Measurements from ENCODE around the gene NTN3.
"Not testable (repeated sequence)": the region's sequence is repeated elsewhere in the genome, so short reads cannot be mapped to it uniquely, and the experiment has no call there.

NTN3 gene

GRCh38 chr16:2477327-2477726, 6.2 kb downstream of the NTN3 start:
- Histone ChIP-seq H3K27ac (ENCODE audit: low read length) (no peak overlapping the region), H4K20me1 (ENCODE audit: insufficient read depth, low read length) (no peaks in the 10 kb centered on the region), H3K27me3 (replicated peaks; ENCODE audit: insufficient read depth, low read length) (peaks cover 11% of the 10 kb centered on the region), H3K79me2 (ENCODE audit: low read length) (peaks cover 26% of the 10 kb centered on the region), H3K9me2 (replicated peaks; ENCODE audit: insufficient read depth, low read length) (no peaks in the 10 kb centered on the region), H3F3A (ENCODE audit: insufficient read depth, low read length) (peaks cover 6% of the 10 kb centered on the region; the same call in 1 of the 2 replicates), H3K9me3 (replicated peaks; ENCODE audit: insufficient read depth, low read length) (no peaks in the 10 kb centered on the region), H3K9ac (ENCODE audit: low read length) (no peak overlapping the region), H2AFZ (ENCODE audit: low read length) (no peak overlapping the region), H3K4me2 (ENCODE audit: low read depth, low read length) (no peak overlapping the region), H3K4me3 (ENCODE audit: low read length) (no peak overlapping the region), H3K36me3 (replicated peaks; ENCODE audit: insufficient read depth, low read length) (no peaks in the 10 kb centered on the region), H3K4me1 (ENCODE audit: low read length) (no peaks in the 10 kb centered on the region)
- no peak for TF ChIP-seq EZH2 (optimal IDR thresholded peaks at IDR 0.05; ENCODE audit: low read depth, low read length)
- no peak for TF ChIP-seq EZH2phosphoT487 (IDR thresholded peaks at IDR 0.05; ENCODE audit: low read length)
- no peak for TF ChIP-seq CTCF (IDR thresholded peaks at IDR 0.05; ENCODE audit: low read length)
- no peak for DNase-seq

GRCh38 chr16:2478279-2478678, 7.2 kb downstream of the NTN3 start:
- Histone ChIP-seq H3K4me3 (ENCODE audit: low read length) (no peak overlapping the region), H3K9me3 (replicated peaks; ENCODE audit: insufficient read depth, low read length) (no peaks in the 10 kb centered on the region), H3F3A (ENCODE audit: insufficient read depth, low read length) (peaks cover 6% of the 10 kb centered on the region; the same call in 1 of the 2 replicates), H4K20me1 (ENCODE audit: insufficient read depth, low read length) (no peaks in the 10 kb centered on the region), H3K4me1 (ENCODE audit: low read length) (no peaks in the 10 kb centered on the region), H3K9ac (ENCODE audit: low read length) (no peak overlapping the region), H3K27me3 (replicated peaks; ENCODE audit: insufficient read depth, low read length) (peaks cover 2% of the 10 kb centered on the region; the same call in 1 of the 2 replicates), H3K36me3 (replicated peaks; ENCODE audit: insufficient read depth, low read length) (no peaks in the 10 kb centered on the region), H2AFZ (ENCODE audit: low read length) (no peak overlapping the region), H3K79me2 (ENCODE audit: low read length) (peaks cover 26% of the 10 kb centered on the region), H3K9me2 (replicated peaks; ENCODE audit: insufficient read depth, low read length) (no peaks in the 10 kb centered on the region), H3K27ac (ENCODE audit: low read length) (no peak overlapping the region), H3K4me2 (ENCODE audit: low read depth, low read length) (no peak overlapping the region)
- no peak for DNase-seq
- TF ChIP-seq EZH2phosphoT487 (IDR thresholded peaks at IDR 0.05; ENCODE audit: low read length) (no peak), CTCF (IDR thresholded peaks at IDR 0.05; ENCODE audit: low read length) (no peak), EZH2 (optimal IDR thresholded peaks at IDR 0.05; ENCODE audit: low read depth, low read length) (no peak)

- H3K9me2 ChIP-seq (replicated peaks; ENCODE audit: insufficient read depth, low read length); H4K20me1 ChIP-seq (ENCODE audit: insufficient read depth, low read length); H3K27ac ChIP-seq (ENCODE audit: low read length); H3K4me1 ChIP-seq (ENCODE audit: low read length); H3K9me3 ChIP-seq (replicated peaks; ENCODE audit: insufficient read depth, low read length); H2AFZ ChIP-seq (ENCODE audit: low read length); H3K36me3 ChIP-seq (replicated peaks; ENCODE audit: insufficient read depth, low read length); H3F3A ChIP-seq (ENCODE audit: insufficient read depth, low read length); H3K27me3 ChIP-seq (replicated peaks; ENCODE audit: insufficient read depth, low read length); DNase-seq; H3K9ac ChIP-seq (ENCODE audit: low read length); H3K4me3 ChIP-seq (ENCODE audit: low read length); H3K4me2 ChIP-seq (ENCODE audit: low read depth, low read length): not testable (repeated sequence)
- peaks cover 26% of the 10 kb centered on the region for H3K79me2 ChIP-seq (ENCODE audit: low read length)
Observed at GRCh38 chr16:2479996-2480395, 8.9 kb downstream of the NTN3 start.

GRCh38 chr16:2480948-2481347, 9.9 kb downstream of the NTN3 start:
- Histone ChIP-seq H2AFZ (ENCODE audit: low read length) (no peak overlapping the region), H3K9me2 (replicated peaks; ENCODE audit: insufficient read depth, low read length) (no peaks in the 10 kb centered on the region), H3K79me2 (ENCODE audit: low read length) (peaks cover 22% of the 10 kb centered on the region), H3K4me3 (ENCODE audit: low read length) (no peak overlapping the region), H3K4me2 (ENCODE audit: low read depth, low read length) (no peak overlapping the region), H3K27ac (ENCODE audit: low read length) (no peak overlapping the region), H3F3A (ENCODE audit: insufficient read depth, low read length) (peaks cover 4% of the 10 kb centered on the region; the same call in 1 of the 2 replicates), H3K4me1 (ENCODE audit: low read length) (no peaks in the 10 kb centered on the region), H3K9me3 (replicated peaks; ENCODE audit: insufficient read depth, low read length) (no peaks in the 10 kb centered on the region), H3K27me3 (replicated peaks; ENCODE audit: insufficient read depth, low read length) (no peaks in the 10 kb centered on the region), H3K9ac (ENCODE audit: low read length) (no peak overlapping the region), H3K36me3 (replicated peaks; ENCODE audit: insufficient read depth, low read length) (no peaks in the 10 kb centered on the region), H4K20me1 (ENCODE audit: insufficient read depth, low read length) (no peaks in the 10 kb centered on the region)
- DNase-seq, result no peak
- TF ChIP-seq EZH2phosphoT487 (IDR thresholded peaks at IDR 0.05; ENCODE audit: low read length) (no peak), CTCF (IDR thresholded peaks at IDR 0.05; ENCODE audit: low read length) (no peak), EZH2 (optimal IDR thresholded peaks at IDR 0.05; ENCODE audit: low read depth, low read length) (no peak)

Measured in MM.1S (cell line).